ENCODE results near the gene ZNF236. TPM values are rescaled to one million over a fixed set of nuclear protein-coding genes. Genes with fewer than 3 reads are reported as not detected.

ZNF236 gene
- total RNA-seq, 1 experiment from 2014 or later = 14.9 TPM

DNA sequence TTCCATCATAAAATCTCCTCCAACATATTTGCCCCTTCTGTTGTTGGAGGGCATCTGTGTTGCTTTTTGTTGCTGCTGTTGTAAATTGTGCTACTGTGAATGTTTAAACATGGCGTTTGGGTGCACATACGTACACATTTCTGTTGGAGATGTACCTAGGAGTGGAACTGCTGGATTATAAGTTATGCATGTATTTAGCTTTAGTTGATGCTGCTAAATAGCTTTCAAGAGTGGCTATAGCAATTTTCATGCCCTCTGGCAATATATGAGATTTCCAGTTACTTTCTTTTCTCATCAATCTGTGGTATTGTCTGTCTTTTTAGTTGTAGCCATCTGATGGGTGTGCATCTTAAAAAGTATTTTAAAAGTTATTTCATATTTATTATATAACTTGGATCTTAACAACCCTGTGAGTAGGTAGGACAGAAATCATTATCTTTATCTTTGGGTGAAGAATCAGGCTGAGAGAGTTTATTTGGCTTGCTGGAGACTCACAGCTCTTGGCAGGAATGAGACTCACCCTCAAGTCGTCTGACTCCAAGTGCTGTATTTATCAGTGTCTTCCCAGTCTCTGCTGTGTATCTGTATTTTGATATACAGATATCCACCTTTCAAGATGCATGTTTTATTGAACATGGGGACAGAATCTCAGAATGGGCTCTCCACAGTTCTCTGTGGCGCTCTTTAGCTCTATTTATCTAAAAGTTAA, 16.9 kb downstream of the ZNF236 start:
- Histone ChIP-seq H3K4me1 (peaks cover 5% of the 10 kb centered on the region; the same call in 1 of the 2 replicates), H3K36me3 (ENCODE audit: control insufficient read depth, insufficient read depth, low read length) (no peaks in the 10 kb centered on the region), H3K27me3 (replicated peaks; ENCODE audit: control insufficient read depth, insufficient read depth, low read length) (no peaks in the 10 kb centered on the region), H3K4me3 (ENCODE audit: low read depth, low read length) (no peak overlapping the region), H3K9me3 (no peaks in the 10 kb centered on the region)
- intact Hi-C loops (cut with micrococcal nuclease; ENCODE audit: unreplicated experiment) = no loop called here
- Mint-ChIP-seq H3K4me3 (ENCODE audit: unreplicated experiment) (no peak overlapping the region), H3K27ac (ENCODE audit: unreplicated experiment) (no peak overlapping the region), H3K27me3 (ENCODE audit: insufficient read depth, unreplicated experiment) (no peaks in the 10 kb centered on the region), H3K9me3 (ENCODE audit: unreplicated experiment) (no peaks in the 10 kb centered on the region), H3K36me3 (ENCODE audit: insufficient read depth, unreplicated experiment) (no peaks in the 10 kb centered on the region), H3K4me1 (ENCODE audit: low read depth, unreplicated experiment) (peaks cover 26% of the 10 kb centered on the region)
- no peak for TF ChIP-seq CTCF (IDR thresholded peaks at IDR 0.05; ENCODE audit: insufficient read depth in 1 of 2, low read depth in 1 of 2, low read length in 1 of 2, severe bottlenecking in 1 of 2, unreplicated experiment in 1 of 2)
- DNase-seq = no peak
- POLR2A ChIA-PET = no interaction called here
- CTCF ChIA-PET = no interaction called here
- BruUV-seq (replicated peaks) = no TSS peak

- no peaks in the 10 kb centered on the region for H3K9me3 ChIP-seq
- H3K4me3 Mint-ChIP-seq (ENCODE audit: unreplicated experiment) = peak overlapping the region; percentile 37
- ChIA-PET CTCF (no interaction called here), POLR2A (interaction anchor here (0.5 kb wide), 1 partner anchor 20 kb away, joined by 6 read pairs; the partner anchor contains the start of gene ZNF236)
- peak in 1 of 2 experiments; percentile 12 for DNase-seq
- H3K4me1 Mint-ChIP-seq (ENCODE audit: low read depth, unreplicated experiment) = peaks cover 26% of the 10 kb centered on the region
- H3K9me3 Mint-ChIP-seq (ENCODE audit: unreplicated experiment) = no peaks in the 10 kb centered on the region
- peak overlapping the region; percentile 67 for H3K27ac Mint-ChIP-seq (ENCODE audit: unreplicated experiment)
- no peaks in the 10 kb centered on the region for H3K36me3 ChIP-seq (ENCODE audit: control insufficient read depth, insufficient read depth, low read length)
- no TSS peak for BruUV-seq (replicated peaks)
- no peak for TF ChIP-seq CTCF (IDR thresholded peaks at IDR 0.05; ENCODE audit: insufficient read depth in 1 of 2, low read depth in 1 of 2, low read length in 1 of 2, severe bottlenecking in 1 of 2, unreplicated experiment in 1 of 2)
- intact Hi-C loops (cut with micrococcal nuclease; ENCODE audit: unreplicated experiment) = no loop called here
- H3K4me1 ChIP-seq = peaks cover 1% of the 10 kb centered on the region; the same call in 1 of the 2 replicates
- no peaks in the 10 kb centered on the region for H3K27me3 ChIP-seq (replicated peaks; ENCODE audit: control insufficient read depth, insufficient read depth, low read length)
- no peaks in the 10 kb centered on the region for H3K27me3 Mint-ChIP-seq (ENCODE audit: insufficient read depth, unreplicated experiment)
- no peak overlapping the region for H3K4me3 ChIP-seq (ENCODE audit: low read depth, low read length)
- H3K36me3 Mint-ChIP-seq (ENCODE audit: insufficient read depth, unreplicated experiment) = no peaks in the 10 kb centered on the region
These were observed 20.6 kb downstream of the ZNF236 start for GRCh38 chr18:76842837-76843530.

DNA sequence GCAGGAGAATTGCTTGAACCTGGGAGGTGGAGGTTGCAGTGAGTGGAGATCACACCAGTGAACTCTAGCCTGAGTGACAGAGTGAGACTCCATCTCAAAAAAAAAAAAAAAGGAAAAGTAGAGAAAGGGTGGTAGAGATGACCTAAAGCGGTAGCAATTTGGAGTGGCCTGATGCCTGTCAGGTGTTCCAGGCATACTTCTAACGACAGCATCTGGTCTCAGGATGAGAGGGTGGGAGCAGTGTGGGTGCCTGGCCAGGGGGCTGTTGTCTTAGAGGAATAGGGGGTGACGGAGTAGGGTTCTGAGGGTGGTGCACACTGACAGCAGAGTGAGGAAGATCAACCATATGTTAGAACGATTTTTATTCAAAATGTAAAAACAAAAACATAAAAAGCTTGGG, 21.8 kb downstream of the ZNF236 start:
- H3K36me3 Mint-ChIP-seq (ENCODE audit: insufficient read depth, unreplicated experiment) = no peaks in the 10 kb centered on the region
- ChIA-PET CTCF (no interaction called here), POLR2A (no interaction called here)
- Histone ChIP-seq H3K9me3 (no peaks in the 10 kb centered on the region), H3K27me3 (replicated peaks; ENCODE audit: control insufficient read depth, insufficient read depth, low read length) (no peaks in the 10 kb centered on the region), H3K36me3 (ENCODE audit: control insufficient read depth, insufficient read depth, low read length) (no peaks in the 10 kb centered on the region), H3K4me1 (no peaks in the 10 kb centered on the region), H3K4me3 (ENCODE audit: low read depth, low read length) (no peak overlapping the region)
- intact Hi-C loops (cut with micrococcal nuclease; ENCODE audit: unreplicated experiment) = no loop called here
- no peak for TF ChIP-seq CTCF (IDR thresholded peaks at IDR 0.05; ENCODE audit: insufficient read depth in 1 of 2, low read depth in 1 of 2, low read length in 1 of 2, severe bottlenecking in 1 of 2, unreplicated experiment in 1 of 2)
- H3K27ac Mint-ChIP-seq (ENCODE audit: unreplicated experiment) = peak overlapping the region; percentile 67
- H3K4me3 Mint-ChIP-seq (ENCODE audit: unreplicated experiment) = no peak overlapping the region
- no TSS peak for BruUV-seq (replicated peaks)
- no peaks in the 10 kb centered on the region for H3K9me3 Mint-ChIP-seq (ENCODE audit: unreplicated experiment)
- no peaks in the 10 kb centered on the region for H3K27me3 Mint-ChIP-seq (ENCODE audit: insufficient read depth, unreplicated experiment)
- H3K4me1 Mint-ChIP-seq (ENCODE audit: low read depth, unreplicated experiment) = peaks cover 15% of the 10 kb centered on the region
- no peak for DNase-seq
